IMR-90 (cell line): ENCODE results near the gene OR13C2.

ENCODE experiments used
- CEBPB ChIP-seq: IDR thresholded peaks from 2 replicates; pipeline ENCODE4 v1.6.1; 2012; ENCODE audit warnings: low read depth, low read length, improper control_type of control experiment
- CHD1 ChIP-seq: IDR thresholded peaks from 2 replicates; pipeline ENCODE4 v1.6.1; 2012; ENCODE audit warnings: low read depth, low read length, improper control_type of control experiment
- CTCF ChIP-seq: conservative IDR thresholded peaks from 2 replicates; pipeline ENCODE4 v1.5.1; 2012; ENCODE audit warnings: mild to moderate bottlenecking, low read depth, low read length, improper control_type of control experiment
- MAFK ChIP-seq: IDR thresholded peaks from 2 replicates; pipeline ENCODE4 v1.6.1; 2012; ENCODE audit warnings: low read depth, low read length, improper control_type of control experiment
- MAZ ChIP-seq: IDR thresholded peaks from 2 replicates; pipeline ENCODE4 v1.6.1; 2012; ENCODE audit warnings: low read depth, mild to moderate bottlenecking, low read length, improper control_type of control experiment, moderate library complexity, borderline replicate concordance
- MXI1 ChIP-seq: IDR thresholded peaks from 2 replicates; pipeline ENCODE4 v1.6.1; 2012; ENCODE audit warnings: low read depth, mild to moderate bottlenecking, low read length, moderate library complexity, borderline replicate concordance
- POLR2A ChIP-seq: IDR thresholded peaks from 2 replicates; pipeline ENCODE4 v1.6.1; 2012; ENCODE audit warnings: mild to moderate bottlenecking, low read depth, low read length
- RAD21 ChIP-seq: IDR thresholded peaks from 2 replicates; pipeline ENCODE4 v1.6.1; 2012; ENCODE audit warnings: low read length, improper control_type of control experiment
- RCOR1 ChIP-seq: IDR thresholded peaks from 2 replicates; pipeline ENCODE4 v1.6.1; 2012; ENCODE audit warnings: mild to moderate bottlenecking, low read length, improper control_type of control experiment; ENCODE audit not compliant: insufficient replicate concordance
- RFX5 ChIP-seq: IDR thresholded peaks from 2 replicates; pipeline ENCODE4 v1.8.0; 2012; ENCODE audit warnings: low read depth, mild to moderate bottlenecking, low read length, moderate library complexity
- SMC3 ChIP-seq: fragments of 150-350 bp; IDR thresholded peaks from 2 replicates; pipeline ENCODE4 v1.6.1; 2016; ENCODE audit warnings: low read depth, mild to moderate bottlenecking, antibody characterized with exemption, low read length, moderate library complexity
- USF2 ChIP-seq: fragments of 150-350 bp; IDR thresholded peaks from 2 replicates; pipeline ENCODE4 v1.6.1; 2017; ENCODE audit warnings: mild to moderate bottlenecking, antibody characterized with exemption, low read length, low read depth

GRCh38 chr9:104564358-104564757 lies 41.1 kb downstream of the OR13C2 start:
- no peak for TF ChIP-seq RFX5
- no peak for TF ChIP-seq CTCF
- TF ChIP-seq POLR2A = no peak
- no peak for TF ChIP-seq CHD1
- no peak for TF ChIP-seq SMC3
- TF ChIP-seq MXI1 = no peak
- TF ChIP-seq RCOR1 = no peak
- TF ChIP-seq MAFK = no peak
- no peak for TF ChIP-seq RAD21
- no peak for TF ChIP-seq MAZ
- no peak for TF ChIP-seq CEBPB
- no peak for TF ChIP-seq USF2
